ENCODE measurements around the gene ANGPTL5.

Gene ANGPTL5

DNA sequence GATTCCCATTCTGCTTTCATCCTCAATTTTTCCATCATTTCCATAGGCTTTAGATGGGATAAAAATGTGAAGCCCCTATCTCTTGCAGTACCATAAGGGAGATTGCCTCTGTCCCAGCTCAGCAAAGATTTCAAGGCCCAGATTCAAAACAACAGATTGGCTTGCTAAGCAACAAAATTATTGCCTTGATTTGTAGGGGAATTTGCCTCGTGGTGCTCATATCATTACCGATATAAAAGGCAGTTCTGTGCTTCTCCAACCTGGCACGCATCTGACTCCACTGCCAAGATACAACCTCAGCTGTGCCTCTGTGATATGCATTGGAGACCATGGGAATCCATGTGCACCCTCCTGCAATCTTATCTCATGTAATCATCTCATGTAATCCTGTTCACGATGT lies 26.6 kb downstream of the ANGPTL5 start:
- no peaks in the 10 kb centered on the region for H3K9me3 ChIP-seq (ENCODE audit: control insufficient read depth, low read length)

DNA sequence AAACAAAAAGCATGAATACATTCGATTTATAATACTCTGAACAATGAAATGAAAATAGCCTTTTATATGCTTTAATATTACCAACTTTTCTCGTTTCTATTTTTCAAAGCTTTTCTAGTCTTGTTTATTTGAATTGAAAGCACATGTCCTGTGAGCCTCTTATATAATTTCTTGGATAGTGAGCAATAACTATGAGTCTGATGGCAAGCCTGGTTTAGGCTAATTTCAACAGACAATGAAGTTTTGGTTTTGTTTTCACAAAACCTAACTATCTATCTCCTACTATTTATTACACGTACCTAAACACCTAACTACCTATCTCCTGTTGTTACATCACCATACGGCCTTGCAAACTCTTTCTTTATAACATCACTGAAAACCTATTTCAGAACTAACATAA lies 30.7 kb downstream of the ANGPTL5 start:
- Histone ChIP-seq H3K27ac (ENCODE audit: low read depth, low read length, severe bottlenecking) (no peak overlapping the region), H3K9me3 (ENCODE audit: control insufficient read depth, low read length) (no peaks in the 10 kb centered on the region), H3K36me3 (ENCODE audit: control insufficient read depth, insufficient read depth, low read length) (no peaks in the 10 kb centered on the region), H3K4me3 (ENCODE audit: extremely low read depth, insufficient read depth, low read length, poor library complexity, severe bottlenecking) (no peak overlapping the region), H3K4me1 (ENCODE audit: control insufficient read depth, insufficient read depth, low read length, poor library complexity, severe bottlenecking) (no peaks in the 10 kb centered on the region)
- 100% methylated on average over 2 of the region's 4 CpGs for WGBS, 2 experiments (ENCODE audit: insufficient coverage in 2 of 2)

More for the DNA sequence above, 26.6 kb downstream of the ANGPTL5 start:
- no peaks in the 10 kb centered on the region for H3K4me1 ChIP-seq (ENCODE audit: control insufficient read depth, insufficient read depth, low read length, poor library complexity, severe bottlenecking)
- H3K4me3 ChIP-seq (ENCODE audit: extremely low read depth, insufficient read depth, low read length, poor library complexity, severe bottlenecking): no peak overlapping the region
- 84 to 85% methylated on average over 4 of the region's 4 CpGs for WGBS, 2 experiments (ENCODE audit: insufficient coverage in 2 of 2)
- no peak overlapping the region for H3K27ac ChIP-seq (ENCODE audit: low read depth, low read length, severe bottlenecking)
- no peaks in the 10 kb centered on the region for H3K36me3 ChIP-seq (ENCODE audit: control insufficient read depth, insufficient read depth, low read length)

DNA sequence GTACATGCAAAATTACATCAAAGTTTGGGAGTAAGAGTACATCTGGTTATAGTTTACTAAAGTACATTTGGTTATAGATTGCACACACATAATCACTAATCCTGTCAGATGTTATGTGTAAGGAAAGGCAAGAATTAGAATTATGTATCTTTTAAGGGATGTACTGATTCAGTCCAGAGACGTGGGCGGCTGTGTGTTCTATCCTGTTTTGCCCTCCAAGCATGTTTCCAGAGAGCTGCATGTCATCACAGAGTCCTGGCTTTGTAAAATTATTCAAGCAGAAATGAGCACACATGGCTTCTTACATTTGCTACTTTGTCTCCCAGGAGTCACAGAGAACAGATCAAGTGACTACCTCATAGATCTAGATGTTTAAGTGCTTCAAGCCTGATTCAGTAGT lies 34.7 kb downstream of the ANGPTL5 start:
- no peak overlapping the region for H3K27ac ChIP-seq (ENCODE audit: low read depth, low read length, severe bottlenecking)
- WGBS, 2 experiments (ENCODE audit: insufficient coverage in 2 of 2): 96 to 100% methylated on average over 2 of the region's 2 CpGs
- no peak overlapping the region for H3K4me3 ChIP-seq (ENCODE audit: extremely low read depth, insufficient read depth, low read length, poor library complexity, severe bottlenecking)
- H3K36me3 ChIP-seq (ENCODE audit: control insufficient read depth, insufficient read depth, low read length): no peaks in the 10 kb centered on the region
- no peaks in the 10 kb centered on the region for H3K4me1 ChIP-seq (ENCODE audit: control insufficient read depth, insufficient read depth, low read length, poor library complexity, severe bottlenecking)
- H3K9me3 ChIP-seq (ENCODE audit: control insufficient read depth, low read length): no peaks in the 10 kb centered on the region

DNA sequence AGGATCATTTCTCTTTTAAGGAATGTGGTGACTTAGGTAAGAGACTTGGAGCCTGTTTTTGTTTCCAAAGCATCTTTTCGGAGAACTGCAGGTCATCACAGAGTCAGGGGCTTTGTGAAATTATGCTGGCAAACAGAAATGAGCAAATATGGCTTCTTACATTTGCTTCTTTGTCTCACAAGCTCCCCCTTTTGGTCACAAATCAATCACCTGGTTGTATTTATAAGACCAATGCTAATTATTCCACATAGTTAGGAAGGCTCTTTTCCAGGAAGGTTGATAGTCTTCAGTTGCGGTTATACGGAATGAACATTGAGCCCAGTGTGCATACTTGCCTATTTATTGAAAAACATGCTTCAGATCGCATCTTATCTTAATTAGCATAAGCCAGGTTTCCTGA lies 36.1 kb downstream of the ANGPTL5 start:
- H3K36me3 ChIP-seq (ENCODE audit: control insufficient read depth, insufficient read depth, low read length): no peaks in the 10 kb centered on the region
- H3K4me3 ChIP-seq (ENCODE audit: extremely low read depth, insufficient read depth, low read length, poor library complexity, severe bottlenecking): no peak overlapping the region
- WGBS, 2 experiments (ENCODE audit: insufficient coverage in 2 of 2): 88 to 89% methylated on average over 1 to 3 of the region's 4 CpGs
- no peaks in the 10 kb centered on the region for H3K4me1 ChIP-seq (ENCODE audit: control insufficient read depth, insufficient read depth, low read length, poor library complexity, severe bottlenecking)
- H3K27ac ChIP-seq (ENCODE audit: low read depth, low read length, severe bottlenecking): no peak overlapping the region
- H3K9me3 ChIP-seq (ENCODE audit: control insufficient read depth, low read length): no peaks in the 10 kb centered on the region

DNA sequence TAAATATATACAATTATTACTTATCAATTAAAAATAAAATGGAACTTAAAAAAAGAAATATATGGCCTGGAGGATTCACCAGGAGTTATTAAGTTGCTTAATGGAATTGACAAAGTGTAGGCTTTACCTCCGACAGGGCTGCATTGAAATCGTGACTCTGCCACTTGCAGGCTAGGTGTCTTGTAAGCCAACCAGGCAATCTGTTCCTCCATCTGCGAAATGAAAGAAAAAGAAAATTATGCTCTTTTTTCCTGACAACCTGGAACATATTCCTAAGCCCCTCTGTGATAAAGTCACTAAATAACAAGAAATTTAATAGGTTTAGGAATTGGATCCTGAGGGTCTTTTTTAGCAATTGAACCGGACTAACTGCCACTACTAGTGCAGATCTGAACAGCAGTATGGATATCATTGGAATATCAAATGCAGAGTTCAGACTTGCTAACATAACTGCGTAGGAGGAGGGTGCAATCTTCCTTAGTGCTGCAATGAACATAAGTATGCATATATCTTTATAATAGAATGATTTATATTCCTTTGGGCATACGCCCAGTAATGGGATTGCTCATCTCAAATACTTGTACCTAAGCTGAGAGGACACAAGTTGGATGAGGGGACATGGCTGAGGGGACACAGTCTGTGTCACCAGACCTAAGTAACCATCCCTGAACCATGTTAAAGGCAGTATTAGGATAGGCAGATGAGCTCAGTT lies 44.0 kb downstream of the ANGPTL5 start:
- Histone ChIP-seq H3K27ac (ENCODE audit: low read depth, low read length, severe bottlenecking) (no peak overlapping the region), H3K36me3 (ENCODE audit: control insufficient read depth, insufficient read depth, low read length) (no peaks in the 10 kb centered on the region), H3K4me1 (ENCODE audit: control insufficient read depth, insufficient read depth, low read length, poor library complexity, severe bottlenecking) (no peaks in the 10 kb centered on the region), H3K4me3 (ENCODE audit: extremely low read depth, insufficient read depth, low read length, poor library complexity, severe bottlenecking) (no peak overlapping the region), H3K9me3 (ENCODE audit: control insufficient read depth, low read length) (no peaks in the 10 kb centered on the region)
- 93 to 100% methylated on average over 2 to 3 of the region's 6 CpGs for WGBS, 2 experiments (ENCODE audit: insufficient coverage in 2 of 2)

DNA sequence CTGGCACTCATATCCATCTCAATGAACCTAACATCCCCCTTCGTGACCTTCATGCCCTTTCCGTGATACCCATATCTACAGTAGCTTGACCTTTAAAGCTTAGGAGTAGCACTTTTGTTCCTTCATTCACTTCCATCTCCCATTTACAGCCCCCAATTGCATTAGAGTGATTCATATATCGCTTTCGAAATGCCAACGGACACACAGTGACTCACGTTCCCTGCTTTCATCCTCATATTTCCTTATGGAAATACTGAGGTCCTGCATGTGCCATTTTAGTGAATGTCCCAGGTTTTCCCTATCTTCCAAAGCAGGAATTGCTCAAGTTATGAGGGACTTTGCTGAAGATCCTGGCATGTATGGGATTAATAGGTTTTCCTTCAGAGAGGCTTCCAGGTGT lies 45.8 kb downstream of the ANGPTL5 start:
- no peak overlapping the region for H3K4me3 ChIP-seq (ENCODE audit: extremely low read depth, insufficient read depth, low read length, poor library complexity, severe bottlenecking)
- peaks cover 4% of the 10 kb centered on the region for H3K4me1 ChIP-seq (ENCODE audit: control insufficient read depth, insufficient read depth, low read length, poor library complexity, severe bottlenecking)
- no peak overlapping the region for H3K27ac ChIP-seq (ENCODE audit: low read depth, low read length, severe bottlenecking)
- H3K9me3 ChIP-seq (ENCODE audit: control insufficient read depth, low read length): no peaks in the 10 kb centered on the region
- 96 to 99% methylated on average over 5 to 6 of the region's 6 CpGs for WGBS, 2 experiments (ENCODE audit: insufficient coverage in 2 of 2)
- H3K36me3 ChIP-seq (ENCODE audit: control insufficient read depth, insufficient read depth, low read length): no peaks in the 10 kb centered on the region

DNA sequence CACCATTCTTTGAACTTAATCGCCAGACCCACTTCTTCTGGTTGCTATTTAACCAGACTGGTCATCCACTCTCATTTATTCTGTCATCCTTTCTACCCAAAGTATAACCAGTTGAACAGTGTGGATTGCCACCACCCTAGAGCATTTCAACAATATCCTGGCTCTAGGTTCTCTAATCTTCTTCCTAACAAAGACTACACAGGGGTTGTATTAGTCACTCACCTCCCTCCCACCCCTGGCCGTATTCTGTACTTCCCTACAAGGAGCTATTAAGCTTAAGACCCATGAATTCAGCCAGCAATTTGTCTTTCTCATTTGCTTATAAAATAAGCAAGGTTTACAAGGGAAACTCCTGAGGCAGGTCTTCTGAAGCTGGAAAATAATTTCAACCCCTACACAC lies 48.4 kb downstream of the ANGPTL5 start:
- H3K36me3 ChIP-seq (ENCODE audit: control insufficient read depth, insufficient read depth, low read length): no peaks in the 10 kb centered on the region
- H3K4me3 ChIP-seq (ENCODE audit: extremely low read depth, insufficient read depth, low read length, poor library complexity, severe bottlenecking): no peak overlapping the region
- H3K4me1 ChIP-seq (ENCODE audit: control insufficient read depth, insufficient read depth, low read length, poor library complexity, severe bottlenecking): peaks cover 6% of the 10 kb centered on the region
- 75 to 92% methylated on average over 2 of the region's 2 CpGs for WGBS, 2 experiments (ENCODE audit: insufficient coverage in 2 of 2)
- no peak overlapping the region for H3K27ac ChIP-seq (ENCODE audit: low read depth, low read length, severe bottlenecking)
- H3K9me3 ChIP-seq (ENCODE audit: control insufficient read depth, low read length): peaks cover 5% of the 10 kb centered on the region

DNA sequence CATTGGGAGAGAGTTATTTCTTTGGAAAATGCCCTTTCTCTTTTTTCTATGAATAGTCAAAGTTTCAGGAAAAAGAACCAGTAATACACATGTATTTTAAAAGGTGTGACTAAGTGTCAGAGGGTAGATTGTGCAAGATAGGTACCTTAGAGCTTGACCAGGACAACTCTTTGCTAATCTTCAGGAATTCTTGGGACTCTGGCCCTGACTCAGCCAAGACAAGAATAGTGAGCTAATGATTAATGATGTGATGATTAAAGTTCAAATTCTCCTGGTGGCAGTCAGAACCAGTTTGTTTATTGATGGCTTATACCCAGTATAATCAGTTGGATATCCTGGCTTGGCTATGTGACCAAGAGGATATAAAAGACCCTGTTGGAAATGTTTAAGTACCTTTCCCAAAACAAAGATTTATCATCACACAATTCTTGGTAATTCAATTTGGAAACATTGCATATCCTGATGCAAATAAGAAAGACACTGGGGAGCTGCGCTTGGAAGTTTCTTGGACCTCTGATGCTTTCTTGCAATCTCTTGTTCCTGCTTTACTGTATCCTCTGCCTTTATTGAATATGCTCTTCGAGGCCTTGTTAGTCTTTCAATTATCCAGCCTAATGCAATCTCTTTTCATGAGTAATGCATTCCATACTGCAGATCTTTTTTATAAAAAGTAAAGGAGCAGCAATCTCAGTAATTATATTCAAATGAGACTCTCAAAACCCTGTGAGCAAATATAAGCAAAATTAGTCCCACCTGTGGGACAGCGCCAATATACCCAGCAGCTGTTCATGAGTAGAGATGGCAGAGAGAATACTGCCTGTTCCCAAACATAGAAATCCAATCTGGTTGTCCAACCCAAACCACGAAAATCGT lies 49.5 kb downstream of the ANGPTL5 start:
- Histone ChIP-seq H3K27ac (ENCODE audit: low read depth, low read length, severe bottlenecking) (peak overlapping the region; percentile 19), H3K4me1 (ENCODE audit: control insufficient read depth, insufficient read depth, low read length, poor library complexity, severe bottlenecking) (peaks cover 16% of the 10 kb centered on the region), H3K4me3 (ENCODE audit: extremely low read depth, insufficient read depth, low read length, poor library complexity, severe bottlenecking) (no peak overlapping the region), H3K9me3 (ENCODE audit: control insufficient read depth, low read length) (peaks cover 5% of the 10 kb centered on the region), H3K36me3 (ENCODE audit: control insufficient read depth, insufficient read depth, low read length) (no peaks in the 10 kb centered on the region)
- 89 to 90% methylated on average over 2 of the region's 5 CpGs for WGBS, 2 experiments (ENCODE audit: insufficient coverage in 2 of 2)

DNA sequence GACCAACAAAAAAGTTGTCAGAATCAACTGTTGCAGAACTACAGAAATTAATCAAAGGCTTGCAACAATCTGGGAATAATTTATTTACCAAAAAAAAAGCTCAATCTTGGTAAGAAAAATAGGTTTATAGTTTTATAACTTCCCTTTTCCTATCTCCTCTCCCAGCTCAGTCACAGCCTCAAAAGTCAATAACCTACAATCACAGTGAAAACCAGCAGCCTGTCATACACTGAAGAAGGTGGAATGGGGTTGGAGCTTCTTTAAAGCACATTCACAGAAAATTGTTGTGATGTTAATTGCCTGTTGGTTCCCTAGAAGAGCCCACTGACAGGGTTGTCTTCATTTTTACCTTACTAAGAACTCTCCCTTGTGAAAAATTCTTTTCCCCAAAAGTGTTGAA lies 52.2 kb downstream of the ANGPTL5 start:
- Histone ChIP-seq H3K4me1 (ENCODE audit: control insufficient read depth, insufficient read depth, low read length, poor library complexity, severe bottlenecking) (peaks cover 19% of the 10 kb centered on the region), H3K9me3 (ENCODE audit: control insufficient read depth, low read length) (peaks cover 5% of the 10 kb centered on the region), H3K4me3 (ENCODE audit: extremely low read depth, insufficient read depth, low read length, poor library complexity, severe bottlenecking) (no peak overlapping the region), H3K27ac (ENCODE audit: low read depth, low read length, severe bottlenecking) (peak overlapping the region; percentile 11), H3K36me3 (ENCODE audit: control insufficient read depth, insufficient read depth, low read length) (no peaks in the 10 kb centered on the region)

DNA sequence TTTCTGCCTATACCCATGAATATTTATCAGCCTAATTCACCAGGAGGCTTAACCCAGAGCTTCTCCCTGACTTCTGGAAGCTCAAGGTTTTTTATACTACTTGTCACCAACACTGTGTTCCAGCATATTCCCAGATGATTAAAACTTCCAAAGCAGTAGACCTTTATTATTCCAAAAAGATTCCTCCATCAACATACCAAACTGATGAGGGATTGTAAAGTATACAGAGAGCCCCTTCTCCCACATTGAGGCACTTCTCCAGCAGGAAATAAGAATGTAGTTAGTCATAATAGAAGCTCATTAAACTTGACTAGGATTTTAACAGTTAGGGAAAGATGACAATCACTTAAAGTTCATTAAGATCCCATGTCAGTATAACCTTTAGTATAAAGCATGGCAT lies 53.0 kb downstream of the ANGPTL5 start:
- H3K9me3 ChIP-seq (ENCODE audit: control insufficient read depth, low read length): peaks cover 5% of the 10 kb centered on the region
- peaks cover 19% of the 10 kb centered on the region for H3K4me1 ChIP-seq (ENCODE audit: control insufficient read depth, insufficient read depth, low read length, poor library complexity, severe bottlenecking)
- H3K36me3 ChIP-seq (ENCODE audit: control insufficient read depth, insufficient read depth, low read length): no peaks in the 10 kb centered on the region
- H3K4me3 ChIP-seq (ENCODE audit: extremely low read depth, insufficient read depth, low read length, poor library complexity, severe bottlenecking): no peak overlapping the region
- peak overlapping the region; percentile 98 for H3K27ac ChIP-seq (ENCODE audit: low read depth, low read length, severe bottlenecking)

All from mesodermal cell (in vitro differentiated cells).